HG03108 (cell line): ENCODE measurements around the gene ELF3.
"Not testable (repeated sequence)": the region's sequence is repeated elsewhere in the genome, so short reads cannot be mapped to it uniquely, and the experiment has no call there.

Experiments
- ATAC-seq: cut with Tn5 transposase; IDR thresholded peaks from one replicate; pipeline ENCODE4 v1.9.1; 2021; ENCODE audit warnings: moderate library complexity; ENCODE audit not compliant: unreplicated experiment

ELF3 gene

GRCh38 chr1:202063093-202063492 is 52.7 kb downstream of the ELF3 start:
- ATAC-seq, result no peak

- ATAC-seq, result not testable (repeated sequence)
Observed at GRCh38 chr1:202064889-202065312, 54.5 kb downstream of the ELF3 start.
